GM18867 (cell line): ENCODE data around the gene SORCS2.

Experiments used
- ATAC-seq: cut with Tn5 transposase; IDR thresholded peaks from one replicate; pipeline ENCODE4 v1.9.1; 2021; ENCODE audit warnings: mild to moderate bottlenecking, moderate library complexity; ENCODE audit not compliant: unreplicated experiment

SORCS2 gene

DNA sequence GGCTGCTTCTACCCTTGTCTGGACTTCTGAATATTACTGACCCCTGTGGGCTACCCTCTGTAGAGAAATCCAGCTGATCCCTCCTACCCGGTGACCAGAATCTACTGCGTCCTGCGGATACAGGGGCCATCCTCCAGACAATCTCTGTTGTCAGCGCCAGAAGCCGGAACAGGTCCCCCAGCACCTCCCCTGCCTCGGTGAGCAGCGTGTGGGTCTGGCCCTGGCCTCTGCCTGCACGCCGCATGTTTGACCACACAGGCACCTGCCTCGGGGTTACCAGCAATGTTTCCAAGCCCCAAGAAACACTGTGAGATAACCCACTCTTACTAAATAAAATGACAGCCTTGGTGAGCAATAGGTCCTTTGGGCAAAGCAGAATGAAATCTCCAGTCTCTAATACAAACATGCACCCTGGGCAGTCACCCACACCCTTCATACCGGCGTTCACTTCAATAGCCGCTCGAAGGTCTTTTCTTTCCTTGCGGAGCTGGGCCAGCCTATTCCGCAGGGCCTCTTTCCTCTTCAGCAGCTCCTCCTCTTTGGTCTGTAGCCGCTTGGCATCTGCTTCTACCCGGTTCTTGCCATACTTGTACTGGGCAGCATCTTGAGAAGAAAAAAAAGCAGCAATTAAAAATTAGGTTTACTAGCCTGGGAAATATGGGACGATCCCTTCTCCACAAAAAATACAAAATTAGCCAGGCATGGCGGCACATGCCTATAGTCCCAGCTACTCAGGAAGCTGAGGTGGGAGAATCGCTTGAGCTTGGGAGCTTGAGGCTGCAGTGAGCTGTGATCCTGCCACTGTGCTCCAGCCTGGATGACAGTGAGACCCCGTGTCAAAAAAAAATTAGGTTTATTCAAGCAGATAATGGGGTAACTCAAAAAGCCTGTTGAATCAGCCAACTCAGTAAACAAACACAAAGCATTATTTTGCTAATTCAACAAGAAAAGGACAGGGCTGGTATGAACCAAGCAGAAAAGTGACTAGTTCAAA, 582.3 kb downstream of the SORCS2 start:
- no peak for ATAC-seq

DNA sequence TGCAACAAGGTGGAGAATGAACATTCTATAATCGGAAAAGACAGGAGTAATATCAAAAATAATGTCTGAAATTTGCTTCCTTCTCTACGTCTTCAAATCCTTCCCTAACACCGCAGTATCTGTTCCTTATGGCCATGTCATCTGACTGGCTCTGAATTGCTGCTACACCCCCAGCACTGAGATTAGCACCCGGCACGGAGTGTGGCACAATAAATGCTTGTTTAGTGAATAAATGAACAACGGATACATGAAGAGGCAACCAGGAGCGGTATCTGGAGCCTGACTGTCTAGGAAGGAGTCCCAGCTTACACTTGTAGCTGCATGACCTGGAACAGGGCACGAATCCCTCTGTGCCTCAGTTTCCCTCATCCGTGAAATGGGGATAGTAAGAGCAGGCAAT, 583.1 kb downstream of the SORCS2 start:
- ATAC-seq, result no peak

- no peak for ATAC-seq
Measured at GRCh38 chr4:7777017-7777710, 584.8 kb downstream of the SORCS2 start.

- ATAC-seq, result no peak
Measured at GRCh38 chr4:7777871-7778509, 585.7 kb downstream of the SORCS2 start.

DNA sequence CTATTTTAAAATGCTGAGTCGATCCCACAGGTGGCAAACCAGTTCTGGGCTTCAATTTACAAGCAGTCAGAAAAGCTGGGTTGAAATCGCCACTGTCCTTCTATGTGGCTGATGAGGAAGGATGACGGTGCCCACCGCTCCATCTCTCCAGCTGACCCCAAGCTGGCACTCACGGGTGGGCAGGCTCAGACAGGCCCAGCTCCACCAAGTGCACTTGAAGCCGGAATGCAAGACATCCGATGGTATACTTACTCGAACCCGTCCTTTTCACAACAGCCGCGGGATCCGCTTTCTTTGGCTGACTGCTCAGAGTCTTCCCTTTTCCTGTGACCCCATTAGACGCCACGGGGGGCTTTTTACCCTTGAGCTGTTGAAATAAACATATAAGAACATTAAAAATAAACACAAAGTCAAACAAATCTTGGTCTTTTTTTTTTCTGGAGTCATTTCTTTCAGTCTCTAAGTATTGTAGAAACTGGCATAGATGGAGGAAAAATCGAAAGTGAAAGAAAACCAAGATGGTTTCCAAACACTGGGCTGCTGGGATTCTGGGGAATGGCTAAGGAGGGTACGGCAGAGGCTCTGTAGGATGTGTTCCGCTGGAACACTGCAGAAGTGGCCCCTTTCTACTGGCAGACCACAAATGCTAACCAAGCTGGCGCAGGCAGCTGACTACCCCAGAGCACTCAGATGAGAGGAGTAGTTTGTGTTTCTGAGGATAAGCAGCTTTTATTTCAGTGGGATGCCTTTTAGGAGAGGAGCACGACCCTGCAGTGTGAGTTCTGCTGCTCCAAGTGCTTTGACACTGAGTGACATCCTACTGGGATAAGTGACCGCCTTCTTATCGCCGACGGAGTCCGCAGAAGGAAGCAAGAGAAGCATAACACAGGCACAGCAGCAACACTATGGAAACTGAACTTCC, 586.4 kb downstream of the SORCS2 start:
- no peak for ATAC-seq

DNA sequence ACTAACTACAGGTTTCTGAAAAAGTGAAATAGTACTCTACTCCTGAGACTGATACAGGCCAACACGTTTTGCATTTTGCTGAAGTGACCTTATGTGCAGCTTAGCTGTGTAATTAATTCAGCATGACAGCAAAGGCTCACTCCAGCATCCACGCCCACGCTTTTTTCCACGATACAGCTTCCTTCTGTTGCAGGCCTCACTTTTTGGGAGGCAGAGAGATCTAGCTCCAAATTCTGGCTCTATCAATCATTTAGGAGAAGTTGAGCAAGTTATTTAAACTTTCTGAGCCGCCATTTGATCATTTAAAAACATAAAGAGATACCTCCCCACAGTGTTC, 587.1 kb downstream of the SORCS2 start:
- no peak for ATAC-seq

GRCh38 chr4:7780751-7781348, 588.5 kb downstream of the SORCS2 start:
- ATAC-seq, result no peak

DNA sequence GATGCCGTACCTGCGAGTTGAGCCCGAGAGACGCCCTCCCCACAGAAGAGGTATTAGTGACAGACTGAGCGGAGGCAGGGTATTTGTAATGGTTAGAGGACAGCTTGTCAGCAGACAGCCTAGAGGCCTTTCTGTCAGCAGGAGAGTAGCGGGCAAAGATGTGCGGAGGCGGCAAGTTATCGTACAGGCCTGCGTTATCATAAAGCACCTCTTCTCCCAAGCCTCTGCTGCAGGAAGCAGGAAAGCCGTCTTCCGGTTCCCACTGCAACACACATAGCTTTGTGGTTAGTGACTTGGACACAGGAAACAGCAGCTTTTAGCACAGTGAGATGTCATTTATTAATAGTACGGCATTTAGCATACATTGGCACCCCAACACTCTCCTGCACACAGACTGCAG, 589.0 kb downstream of the SORCS2 start:
- no peak for ATAC-seq

GRCh38 chr4:7781993-7782392, 589.7 kb downstream of the SORCS2 start:
- no peak for ATAC-seq

GRCh38 chr4:7782783-7783182, 590.4 kb downstream of the SORCS2 start:
- no peak for ATAC-seq

DNA sequence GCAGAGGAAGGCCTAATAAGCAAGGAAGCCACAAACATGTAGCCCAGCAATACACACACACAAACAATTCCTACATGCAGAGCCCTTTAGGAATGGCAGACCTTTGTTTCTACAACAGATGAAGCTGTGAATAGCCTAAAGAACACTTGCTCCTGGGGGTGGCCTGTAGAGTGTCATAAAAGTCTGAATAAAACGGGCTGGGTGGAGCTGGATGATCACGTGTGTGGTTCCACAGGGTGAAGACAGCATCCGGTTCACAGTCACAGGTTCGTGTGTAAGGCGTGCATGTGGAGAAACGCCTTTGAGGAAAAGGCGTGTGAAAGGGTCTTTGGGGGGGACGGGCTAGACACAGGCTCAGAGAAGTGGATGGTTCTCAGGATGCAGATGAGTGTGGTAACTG, 591.2 kb downstream of the SORCS2 start:
- ATAC-seq, result no peak

GRCh38 chr4:7784131-7784870, 592.0 kb downstream of the SORCS2 start:
- ATAC-seq, result no peak

DNA sequence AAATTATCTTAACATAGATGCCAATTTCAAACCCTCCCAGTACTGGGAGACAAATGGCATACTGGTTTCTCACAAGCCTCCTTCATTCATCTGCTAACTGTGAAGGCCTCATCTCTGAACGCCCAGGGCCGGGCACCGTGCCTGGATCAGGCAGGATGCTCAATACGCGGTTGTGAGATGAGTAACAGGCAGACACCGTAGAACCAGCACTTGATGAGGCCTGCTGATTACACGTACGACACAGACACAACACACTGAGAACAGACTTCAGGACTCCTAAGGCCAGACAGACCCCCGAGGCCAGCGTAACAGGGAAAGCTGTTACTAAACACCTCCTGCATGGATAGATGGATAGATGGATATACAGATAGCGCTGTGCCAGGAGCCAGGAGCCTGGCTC, 592.7 kb downstream of the SORCS2 start:
- ATAC-seq, result no peak

GRCh38 chr4:7786040-7786439, 593.7 kb downstream of the SORCS2 start:
- no peak for ATAC-seq

- ATAC-seq, result no peak
Measured at GRCh38 chr4:7786517-7786916, 594.2 kb downstream of the SORCS2 start.

DNA sequence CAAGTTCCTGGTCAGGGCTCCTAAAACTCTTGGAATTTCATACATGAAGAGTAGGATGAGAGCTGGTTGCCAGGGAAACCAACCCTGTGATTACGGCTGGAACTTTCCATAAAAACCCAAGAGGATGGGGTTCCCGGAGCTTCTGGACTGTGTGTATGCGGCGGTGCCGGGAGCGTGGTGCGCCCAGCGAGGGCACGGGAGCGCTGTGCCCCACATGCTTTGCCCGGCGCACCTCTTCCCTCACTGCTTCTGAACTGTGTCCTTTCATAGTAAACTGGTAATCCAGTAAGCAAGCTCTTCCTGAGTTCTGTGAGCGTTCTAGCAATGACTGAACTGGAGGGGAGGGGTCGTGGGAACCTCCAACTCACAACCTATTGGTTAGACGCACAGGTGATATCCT, 594.7 kb downstream of the SORCS2 start:
- no peak for ATAC-seq

- ATAC-seq, result no peak
Measured at GRCh38 chr4:7787681-7788141, 595.4 kb downstream of the SORCS2 start.

DNA sequence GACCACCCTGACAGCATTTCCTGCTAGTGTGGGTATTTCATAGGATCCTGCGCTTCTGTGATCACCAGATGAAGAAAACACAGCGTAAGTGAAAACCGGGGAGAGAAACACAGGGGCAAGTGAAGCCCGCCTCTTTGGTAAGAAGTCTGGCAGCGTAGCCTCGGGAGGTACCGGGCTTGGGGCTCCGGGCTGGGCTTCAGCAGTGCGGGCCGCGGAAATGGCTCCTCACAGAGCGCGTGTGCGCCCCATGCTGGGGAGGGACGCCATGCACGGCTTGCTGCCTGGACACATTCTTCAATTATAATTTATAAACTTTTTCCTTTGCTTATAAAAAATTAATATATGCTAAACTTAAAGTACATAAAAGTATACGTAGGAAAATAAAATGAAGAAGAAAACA, 595.9 kb downstream of the SORCS2 start:
- no peak for ATAC-seq

DNA sequence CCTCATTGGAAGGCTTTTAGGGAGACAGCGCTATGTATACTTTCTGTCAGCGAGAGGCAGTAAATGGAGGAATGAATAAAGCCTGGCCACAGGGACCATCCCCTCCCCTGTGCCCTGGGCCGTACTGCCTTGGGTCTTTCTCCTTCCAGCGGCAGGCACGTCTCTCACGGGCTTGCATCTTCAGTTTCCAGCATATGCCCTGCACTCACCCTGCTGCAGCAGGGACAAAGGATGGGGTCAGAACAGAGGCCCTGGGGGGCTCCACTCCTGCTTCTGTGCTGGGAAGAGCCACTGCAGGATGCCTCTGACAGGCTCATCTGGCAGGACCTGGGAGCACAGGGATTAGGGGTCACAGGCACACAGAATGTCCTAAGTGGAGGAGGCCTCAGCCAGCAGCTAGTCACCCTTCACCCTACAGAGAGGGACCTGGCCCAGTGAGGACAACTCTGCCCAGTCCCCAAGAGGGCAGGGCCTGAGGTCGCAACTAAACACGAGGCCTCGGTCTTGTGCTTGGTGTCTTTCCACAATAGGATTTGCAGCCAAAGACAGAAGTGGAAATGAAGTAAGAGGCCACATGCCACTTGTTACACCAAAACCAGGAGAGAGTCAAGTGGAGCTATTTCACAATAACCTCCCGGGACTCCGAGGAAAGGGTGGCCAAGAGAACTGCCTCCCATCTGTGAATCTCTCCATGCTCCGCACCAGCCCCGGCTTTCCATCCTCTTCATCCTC, 596.5 kb downstream of the SORCS2 start:
- no peak for ATAC-seq
